Sciatic nerve (tissue), 2 donors: ENCODE results near the gene OXCT2. TPM values are rescaled to one million over a fixed set of nuclear protein-coding genes. Genes with fewer than 3 reads are reported as not detected.
"Not testable (repeated sequence)": the region's sequence is repeated elsewhere in the genome, so short reads cannot be mapped to it uniquely, and the experiment has no call there.

Experiments
- ATAC-seq: fragments of 200-7000 bp; cut with Tn5 transposase; one replicate; pipeline ENCODE4 v1.9.1; 2020; ENCODE audit warnings: mild to moderate bottlenecking, moderate library complexity
- DNase-seq: peaks from one replicate; pipeline ENCODE4 v3.0.0-alpha.2; 2020; ENCODE audit warnings: low spot score
- intact Hi-C: fragments of 100-400 bp; cut with DNase I; formaldehyde crosslinking; loops from one replicate; pipeline ENCODE4 v1.14.2; 2022
- total RNA-seq: library from RNA; stranded (reverse); fragmentation: NEBNext Ultra II Directional; extraction: Animal tissue kit (Norgen Biotek cat#: 25700); gene quantifications from one replicate; pipeline ENCODE4 v1.2.1, GENCODE V29; 2021
- donor health status: DM: no; HTN: no; CAD: no.
- donor health status: DM: no; HTN: no; CAD: no.

Gene OXCT2
- total RNA-seq, 1 donor from 2014 or later: 8.5 TPM

GRCh38 chr1:39788758-39789570 lies 17.8 kb upstream of the OXCT2 start, which contains the start of gene BMP8B:
BMP8B (minus strand) TSS chr1:39788865; CDS start chr1:39788485, 380 bp downstream.
- ATAC-seq (peak; percentile 62), DNase-seq (peak; percentile 81)

GRCh38 chr1:39788426-39788757 lies 17.2 kb upstream of the OXCT2 start:
- intact Hi-C loops: no loop called here
- ATAC-seq (no peak), DNase-seq (no peak)

More at GRCh38 chr1:39788758-39789570, 17.8 kb upstream of the OXCT2 start, which contains the start of gene BMP8B:
- intact Hi-C loops: no loop called here

- DNase-seq, intact Hi-C loops, ATAC-seq: not testable (repeated sequence)
Measured at GRCh38 chr1:39787964-39788363, 16.8 kb upstream of the OXCT2 start.

DNA sequence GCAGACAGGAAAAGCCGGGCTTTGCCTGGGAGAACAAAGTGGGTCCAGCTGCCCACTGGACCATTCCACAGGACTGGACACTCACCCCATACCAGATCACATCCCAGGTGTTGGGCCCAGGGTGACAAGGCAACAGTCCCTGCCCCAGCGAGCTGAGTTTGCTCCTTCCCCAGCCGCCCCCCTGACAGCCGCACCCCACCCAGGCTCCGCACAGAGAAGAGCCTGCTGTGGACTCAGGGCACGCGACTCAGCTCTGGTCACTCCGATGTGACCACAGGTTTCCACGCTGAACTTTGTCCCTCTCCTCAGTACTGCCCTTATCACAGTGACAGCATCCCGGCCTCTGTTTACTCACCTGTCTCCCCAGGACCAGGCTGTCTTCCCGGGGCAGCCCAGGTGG lies 16.3 kb upstream of the OXCT2 start:
- DNase-seq (no peak), ATAC-seq (peak; percentile 2)
- intact Hi-C loops: no loop called here

- DNase-seq, intact Hi-C loops, ATAC-seq: not testable (repeated sequence)
Measured at GRCh38 chr1:39787108-39787375, 15.9 kb upstream of the OXCT2 start.

- intact Hi-C loops, DNase-seq: not testable (repeated sequence)
- peak; percentile 73 for ATAC-seq
Measured at GRCh38 chr1:39786303-39787107, 15.4 kb upstream of the OXCT2 start.

DNA sequence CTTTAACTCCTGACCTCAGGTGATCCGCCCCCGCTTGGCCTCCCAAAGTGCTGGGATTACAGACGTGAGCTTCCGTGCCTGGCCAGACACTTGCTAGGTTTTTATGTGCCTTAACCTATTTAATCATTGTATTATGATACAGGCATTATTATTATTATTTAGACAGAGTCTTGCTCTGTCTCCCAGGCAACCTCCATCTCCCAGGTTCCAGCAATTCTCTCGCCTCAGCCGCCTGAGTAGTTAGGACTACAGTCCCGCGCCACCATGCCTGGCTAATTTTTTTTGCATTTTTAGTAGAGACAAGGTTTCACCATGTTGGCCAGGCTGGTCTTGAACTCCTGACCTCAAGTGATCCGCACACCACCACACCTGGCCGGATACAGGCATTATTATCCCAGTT lies 11.5 kb upstream of the OXCT2 start:
- ATAC-seq, intact Hi-C loops: not testable (repeated sequence)
- DNase-seq: peak; percentile 31

- intact Hi-C loops: no loop called here
- no peak for ATAC-seq
- peak; percentile 12 for DNase-seq
Measured at GRCh38 chr1:39782103-39782502, 11.0 kb upstream of the OXCT2 start.

GRCh38 chr1:39781349-39781715 lies 10.2 kb upstream of the OXCT2 start:
- intact Hi-C loops: no loop called here
- DNase-seq (no peak), ATAC-seq (no peak)

DNA sequence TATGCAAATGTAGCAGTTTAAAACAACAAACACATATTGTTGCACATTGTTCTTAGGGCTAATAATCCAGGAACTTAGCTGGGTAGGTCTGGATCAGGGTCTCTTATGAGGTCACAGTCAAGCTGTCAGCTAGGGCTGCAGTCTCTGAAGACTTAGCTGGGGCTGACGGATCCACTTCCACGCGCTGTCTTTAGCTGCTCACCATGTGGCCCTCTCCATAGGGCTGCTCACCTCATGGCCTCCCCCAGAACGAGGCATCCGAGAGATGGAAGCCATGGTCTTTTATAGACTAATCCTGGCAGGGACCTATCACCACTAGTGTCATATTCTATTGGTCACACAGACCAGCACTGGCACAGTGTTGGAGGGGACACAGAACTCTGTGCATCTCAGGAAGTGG lies 8.7 kb upstream of the OXCT2 start:
- ATAC-seq: no peak
- peak; percentile 26 for DNase-seq
- intact Hi-C loops: no loop called here

- ATAC-seq (no peak), DNase-seq (peak; percentile 28)
- intact Hi-C loops: no loop called here
Measured at GRCh38 chr1:39779137-39779536, 8.0 kb upstream of the OXCT2 start.

GRCh38 chr1:39778463-39779099 lies 7.4 kb upstream of the OXCT2 start:
- ATAC-seq, intact Hi-C loops: not testable (repeated sequence)
- DNase-seq: peak; percentile 35

DNA sequence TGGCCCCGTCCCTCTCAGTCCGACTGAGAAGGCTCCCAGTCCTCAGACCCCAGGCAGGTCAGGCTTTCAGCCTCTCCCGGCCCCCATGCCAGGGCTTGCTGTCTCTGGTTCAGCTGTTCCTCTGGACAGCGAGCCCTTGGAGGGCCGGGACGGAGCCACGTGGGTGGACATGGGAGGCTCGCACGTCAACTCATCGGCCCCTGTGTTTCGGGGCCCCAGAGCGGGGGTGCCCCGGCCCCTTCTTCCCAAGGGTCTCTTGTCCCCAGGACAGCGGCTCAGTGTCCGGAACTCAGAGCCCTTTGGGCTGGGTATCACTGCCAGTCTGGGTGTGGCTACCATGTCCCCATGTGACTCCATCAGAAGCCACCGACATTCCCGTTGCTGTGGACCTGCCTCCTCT lies 6.7 kb upstream of the OXCT2 start:
- DNase-seq: peak; percentile 55
- intact Hi-C loops, ATAC-seq: not testable (repeated sequence)

GRCh38 chr1:39777306-39777705 lies 6.2 kb upstream of the OXCT2 start:
- DNase-seq (peak; percentile 40), ATAC-seq (no peak)
- intact Hi-C loops: no loop called here

DNA sequence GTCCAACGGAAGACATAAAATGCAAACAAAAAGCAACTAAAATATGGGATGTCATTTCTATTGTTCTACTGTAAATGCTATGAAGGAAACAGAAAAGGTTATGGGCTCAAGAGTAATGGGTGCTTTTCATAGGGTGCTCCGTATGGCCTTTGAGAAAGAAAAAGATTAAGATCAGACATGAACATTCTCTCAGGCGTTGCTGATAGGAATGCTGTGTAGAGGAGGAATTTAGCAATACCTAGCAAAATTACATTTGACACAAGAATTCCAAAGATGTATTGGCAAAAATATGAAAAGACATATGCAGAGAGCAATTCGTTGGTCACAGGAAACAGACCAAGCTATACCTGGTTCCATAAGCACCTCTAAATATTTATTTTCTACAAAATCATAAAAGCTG lies 5.7 kb upstream of the OXCT2 start:
- ATAC-seq: no peak
- intact Hi-C loops: no loop called here

GRCh38 chr1:39776400-39776713 lies 5.2 kb upstream of the OXCT2 start:
- DNase-seq: peak; percentile 65
- peak; percentile 82 for ATAC-seq
- intact Hi-C loops: no loop called here

More for the DNA sequence above, 5.7 kb upstream of the OXCT2 start:
- no peak for DNase-seq

GRCh38 chr1:39775676-39776399 lies 4.7 kb upstream of the OXCT2 start:
- intact Hi-C loops, ATAC-seq: not testable (repeated sequence)
- peak; percentile 38 for DNase-seq

DNA sequence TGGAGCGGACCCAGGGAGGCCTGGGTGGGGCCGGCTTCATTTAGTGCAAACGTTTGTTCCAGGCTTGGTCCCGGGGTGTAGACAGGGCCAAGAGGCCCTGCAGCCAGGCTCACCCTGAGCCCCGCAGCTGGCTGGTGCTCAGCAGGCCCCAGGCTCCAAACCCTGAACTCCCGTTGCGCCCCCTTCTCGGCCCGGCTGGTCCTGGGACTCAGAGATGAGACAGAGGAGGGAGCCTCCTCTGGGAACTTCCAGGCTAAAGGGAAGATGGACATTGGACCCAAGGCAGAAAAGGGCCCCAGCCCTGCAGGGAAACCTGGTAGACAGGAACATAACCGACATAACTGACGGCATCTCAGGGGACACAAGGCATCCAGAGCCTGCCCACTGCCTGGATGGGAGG lies 4.0 kb upstream of the OXCT2 start:
- peak; percentile 30 for DNase-seq
- ATAC-seq, intact Hi-C loops: not testable (repeated sequence)

DNA sequence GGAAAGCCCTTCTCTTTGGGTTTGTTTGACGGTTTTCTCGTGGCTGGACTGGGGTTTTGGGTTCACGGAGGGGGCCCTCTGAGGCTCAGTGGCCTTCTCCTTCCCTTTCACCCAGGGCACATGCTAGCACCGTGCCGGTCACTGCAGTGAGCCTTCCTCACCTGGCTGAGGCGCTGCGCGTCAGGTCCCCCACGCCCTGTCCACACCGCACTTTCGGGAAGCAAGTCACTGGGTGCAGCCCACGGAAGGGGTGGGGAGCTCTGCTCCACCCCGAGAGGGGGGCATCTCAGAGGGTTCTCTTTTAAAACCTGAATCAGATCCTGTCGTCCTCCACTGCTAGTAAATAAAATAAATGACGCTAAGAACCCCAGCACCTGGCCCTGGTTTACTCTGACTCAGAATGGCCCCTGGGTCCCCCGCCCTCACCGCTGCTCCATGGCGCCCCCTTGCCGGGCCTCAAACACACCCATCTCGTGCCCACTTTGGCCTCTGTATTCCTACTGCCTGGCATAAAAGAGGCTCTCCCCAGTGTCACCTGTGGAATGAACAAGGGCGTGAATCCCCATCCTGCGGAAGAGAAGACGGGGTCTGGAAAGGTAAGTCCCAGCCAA lies 2.3 kb upstream of the OXCT2 start:
- ATAC-seq, DNase-seq, intact Hi-C loops: not testable (repeated sequence)
